Neural progenitor cell (in vitro differentiated cells): ENCODE measurements around the gene LRRC7. TPM values are rescaled to one million over a fixed set of nuclear protein-coding genes. Genes with fewer than 3 reads are reported as not detected.

ENCODE experiments used
- DNase-seq: peaks from one replicate; pipeline ENCODE4 v3.0.0-alpha.2; 2016; ENCODE audit warnings: low spot score
- H2AFZ ChIP-seq: fragments of 200-600 bp; sonication (generic); replicated peaks from 2 replicates; pipeline ENCODE4 v1.6.1; 2016; ENCODE audit warnings: antibody characterized with exemption
- H3F3A ChIP-seq: fragments of 200-600 bp; sonication (generic); 2 replicates; pipeline ENCODE4 v1.6.1; 2016; ENCODE audit warnings: antibody characterized with exemption, low read depth
- H3K27ac ChIP-seq: fragments of 200-600 bp; sonication (generic); 2 replicates; pipeline ENCODE4 v1.5.1; 2016; ENCODE audit warnings: mild to moderate bottlenecking
- H3K27me3 ChIP-seq: fragments of 200-600 bp; sonication (generic); 2 replicates; pipeline ENCODE4 v1.6.1; 2016; ENCODE audit warnings: mild to moderate bottlenecking, moderate library complexity
- H3K36me3 ChIP-seq: fragments of 200-600 bp; sonication (generic); 2 replicates; pipeline ENCODE4 v1.5.1; 2016
- H3K4me1 ChIP-seq: fragments of 200-600 bp; sonication (generic); 2 replicates; pipeline ENCODE4 v1.6.1; 2016; ENCODE audit warnings: mixed run types
- H3K4me2 ChIP-seq: fragments of 200-600 bp; sonication (generic); 2 replicates; pipeline ENCODE4 v1.6.1; 2016
- H3K4me3 ChIP-seq: fragments of 200-600 bp; sonication (generic); 2 replicates; pipeline ENCODE4 v1.5.1; 2016
- H3K79me2 ChIP-seq: fragments of 200-600 bp; sonication (generic); 2 replicates; pipeline ENCODE4 v1.6.1; 2016; ENCODE audit warnings: low read depth
- H3K9ac ChIP-seq: fragments of 200-600 bp; sonication (generic); 2 replicates; pipeline ENCODE4 v1.6.1; 2016
- H3K9me3 ChIP-seq: fragments of 200-600 bp; sonication (generic); 2 replicates; pipeline ENCODE4 v1.5.1; 2016; ENCODE audit warnings: low read depth
- H4K20me1 ChIP-seq: fragments of 200-600 bp; sonication (generic); 2 replicates; pipeline ENCODE4 v1.6.1; 2016; ENCODE audit warnings: low read depth
- H3K27ac Mint-ChIP-seq: 3 replicates; pipeline ENCODE4 v1.8.0; 2021; ENCODE audit warnings: mixed read lengths
- H3K27me3 Mint-ChIP-seq: 2 replicates; pipeline ENCODE4 v1.8.0; 2022; ENCODE audit warnings: low read depth, mild to moderate bottlenecking, inconsistent platforms, moderate library complexity, mixed read lengths; ENCODE audit not compliant: insufficient read depth
- H3K36me3 Mint-ChIP-seq: 3 replicates; pipeline ENCODE4 v1.8.0; 2021; ENCODE audit warnings: mixed read lengths
- H3K4me1 Mint-ChIP-seq: 3 replicates; pipeline ENCODE4 v1.8.0; 2021; ENCODE audit warnings: mixed read lengths
- H3K4me3 Mint-ChIP-seq: 3 replicates; pipeline ENCODE4 v1.8.0; 2021; ENCODE audit warnings: mild to moderate bottlenecking, moderate library complexity, mixed read lengths
- H3K9me3 Mint-ChIP-seq: 3 replicates; pipeline ENCODE4 v1.8.0; 2020; ENCODE audit warnings: mixed read lengths
- EZH2 ChIP-seq: fragments of 200-600 bp; sonication (generic); IDR thresholded peaks from 2 replicates; pipeline ENCODE4 v1.6.1; 2017; ENCODE audit warnings: antibody characterized with exemption, mild to moderate bottlenecking, moderate library complexity
- EZH2phosphoT487 ChIP-seq: fragments of 200-600 bp; sonication (generic); IDR thresholded peaks from 2 replicates; pipeline ENCODE4 v1.6.1; 2017; ENCODE audit warnings: antibody characterized with exemption
- total RNA-seq: library from RNA; depleted of rRNA; stranded (reverse); fragments of >200 nt; gene quantifications from 2 replicates; pipeline ENCODE4 v1.2.3, GENCODE V29; 2015; ENCODE audit warnings: low replicate concordance
- TF ChIP-seq, protein P1 (sequence below): fragments of 200-600 bp; sonication (generic); IDR thresholded peaks from 2 replicates; pipeline ENCODE4 v1.5.1; 2017; ENCODE audit warnings: antibody characterized with exemption, mild to moderate bottlenecking

LRRC7 gene
- total RNA-seq, 1 donor from 2014 or later = not detected

DNA sequence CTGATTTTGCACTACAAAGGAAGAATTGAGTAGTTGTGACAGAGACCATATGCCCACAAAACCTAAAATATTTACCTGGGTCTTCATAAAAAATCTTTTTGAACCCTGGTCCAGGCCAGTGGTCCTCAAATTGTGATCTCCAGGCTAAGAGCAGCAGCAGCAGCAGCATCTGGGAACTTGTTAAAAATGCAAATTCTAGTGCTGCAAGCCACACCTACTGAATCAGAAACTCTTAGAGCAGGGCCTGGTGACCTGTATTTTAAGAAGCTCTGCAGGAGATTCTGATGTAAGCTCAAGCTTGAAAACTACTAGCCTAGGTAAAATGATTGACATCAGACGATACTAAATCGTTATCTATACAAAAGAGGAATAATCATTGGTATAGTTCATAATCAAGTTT, 112.2 kb downstream of the LRRC7 start:
- H3K79me2 ChIP-seq = no peaks in the 10 kb centered on the region
- no peak overlapping the region for H3K27ac Mint-ChIP-seq
- no peaks in the 10 kb centered on the region for H3K36me3 Mint-ChIP-seq
- H3K4me3 ChIP-seq = no peak overlapping the region
- H3K27ac ChIP-seq = no peak overlapping the region
- no peaks in the 10 kb centered on the region for H3K27me3 ChIP-seq
- H3F3A ChIP-seq = no peaks in the 10 kb centered on the region
- H3K4me3 Mint-ChIP-seq = no peak overlapping the region
- H3K9me3 ChIP-seq = no peaks in the 10 kb centered on the region
- no peaks in the 10 kb centered on the region for H3K27me3 Mint-ChIP-seq
- H3K4me2 ChIP-seq = no peak overlapping the region
- no peaks in the 10 kb centered on the region for H4K20me1 ChIP-seq
- H3K4me1 ChIP-seq = no peaks in the 10 kb centered on the region
- no peak overlapping the region for H2AFZ ChIP-seq
- H3K4me1 Mint-ChIP-seq = peaks cover 6% of the 10 kb centered on the region
- TF ChIP-seq, protein P1, sequence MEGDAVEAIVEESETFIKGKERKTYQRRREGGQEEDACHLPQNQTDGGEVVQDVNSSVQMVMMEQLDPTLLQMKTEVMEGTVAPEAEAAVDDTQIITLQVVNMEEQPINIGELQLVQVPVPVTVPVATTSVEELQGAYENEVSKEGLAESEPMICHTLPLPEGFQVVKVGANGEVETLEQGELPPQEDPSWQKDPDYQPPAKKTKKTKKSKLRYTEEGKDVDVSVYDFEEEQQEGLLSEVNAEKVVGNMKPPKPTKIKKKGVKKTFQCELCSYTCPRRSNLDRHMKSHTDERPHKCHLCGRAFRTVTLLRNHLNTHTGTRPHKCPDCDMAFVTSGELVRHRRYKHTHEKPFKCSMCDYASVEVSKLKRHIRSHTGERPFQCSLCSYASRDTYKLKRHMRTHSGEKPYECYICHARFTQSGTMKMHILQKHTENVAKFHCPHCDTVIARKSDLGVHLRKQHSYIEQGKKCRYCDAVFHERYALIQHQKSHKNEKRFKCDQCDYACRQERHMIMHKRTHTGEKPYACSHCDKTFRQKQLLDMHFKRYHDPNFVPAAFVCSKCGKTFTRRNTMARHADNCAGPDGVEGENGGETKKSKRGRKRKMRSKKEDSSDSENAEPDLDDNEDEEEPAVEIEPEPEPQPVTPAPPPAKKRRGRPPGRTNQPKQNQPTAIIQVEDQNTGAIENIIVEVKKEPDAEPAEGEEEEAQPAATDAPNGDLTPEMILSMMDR = no peak
- TF ChIP-seq EZH2phosphoT487 = no peak
- TF ChIP-seq EZH2 = no peak
- H3K9me3 Mint-ChIP-seq = no peaks in the 10 kb centered on the region
- DNase-seq = no peak
- H3K9ac ChIP-seq = no peak overlapping the region
- no peaks in the 10 kb centered on the region for H3K36me3 ChIP-seq

- H3K27ac ChIP-seq = no peak overlapping the region
- H4K20me1 ChIP-seq = no peaks in the 10 kb centered on the region
- Mint-ChIP-seq H3K36me3 (no peaks in the 10 kb centered on the region), H3K9me3 (peaks cover 2% of the 10 kb centered on the region), H3K27me3 (peaks cover 4% of the 10 kb centered on the region), H3K4me1 (peaks cover 13% of the 10 kb centered on the region), H3K4me3 (no peak overlapping the region), H3K27ac (no peak overlapping the region)
- no peaks in the 10 kb centered on the region for H3K27me3 ChIP-seq
- no peak overlapping the region for H2AFZ ChIP-seq
- H3K9me3 ChIP-seq = no peaks in the 10 kb centered on the region
- H3F3A ChIP-seq = no peaks in the 10 kb centered on the region
- no peak for TF ChIP-seq EZH2phosphoT487
- TF ChIP-seq, protein P1 = peak; percentile 19
- no peaks in the 10 kb centered on the region for H3K79me2 ChIP-seq
- peaks cover 11% of the 10 kb centered on the region for H3K4me1 ChIP-seq
- no peak overlapping the region for H3K9ac ChIP-seq
- H3K4me3 ChIP-seq = no peak overlapping the region
- no peak for DNase-seq
- no peak overlapping the region for H3K4me2 ChIP-seq
- H3K36me3 ChIP-seq = no peaks in the 10 kb centered on the region
Observed at GRCh38 chr1:69686367-69686984, 118.8 kb downstream of the LRRC7 start.

- H3F3A ChIP-seq = no peaks in the 10 kb centered on the region
- no peak overlapping the region for H3K27ac ChIP-seq
- no peak overlapping the region for H2AFZ ChIP-seq
- H3K27ac Mint-ChIP-seq = no peak overlapping the region
- no peaks in the 10 kb centered on the region for H3K36me3 Mint-ChIP-seq
- no peak overlapping the region for H3K9ac ChIP-seq
- H3K4me2 ChIP-seq = no peak overlapping the region
- no peaks in the 10 kb centered on the region for H3K9me3 ChIP-seq
- H4K20me1 ChIP-seq = no peaks in the 10 kb centered on the region
- no peaks in the 10 kb centered on the region for H3K36me3 ChIP-seq
- H3K4me1 ChIP-seq = peaks cover 11% of the 10 kb centered on the region
- TF ChIP-seq EZH2phosphoT487 = no peak
- TF ChIP-seq, protein P1 = no peak
- TF ChIP-seq EZH2 = no peak
- H3K4me3 Mint-ChIP-seq = no peak overlapping the region
- H3K27me3 Mint-ChIP-seq = peaks cover 4% of the 10 kb centered on the region
- H3K9me3 Mint-ChIP-seq = peaks cover 2% of the 10 kb centered on the region
- no peaks in the 10 kb centered on the region for H3K79me2 ChIP-seq
- no peak for DNase-seq
- no peak overlapping the region for H3K4me3 ChIP-seq
- H3K27me3 ChIP-seq = no peaks in the 10 kb centered on the region
- peaks cover 13% of the 10 kb centered on the region for H3K4me1 Mint-ChIP-seq
Observed at GRCh38 chr1:69688193-69688592, 120.5 kb downstream of the LRRC7 start.
